Type B pancreatic cell (in vitro differentiated cells): ENCODE measurements around the gene TRABD2A. TPM values are rescaled to one million over a fixed set of nuclear protein-coding genes. Genes with fewer than 3 reads are reported as not detected.

Experiments used
- DNase-seq: peaks from one replicate; pipeline ENCODE4 v3.0.0; 2021; ENCODE audit warnings: mixed read lengths; ENCODE audit not compliant: unreplicated experiment; ENCODE audit errors: extremely low spot score
- H3K27ac Mint-ChIP-seq: 2 replicates; pipeline ENCODE4 v1.8.0; 2021; ENCODE audit warnings: mild to moderate bottlenecking, mixed read lengths
- H3K27me3 Mint-ChIP-seq: 2 replicates; pipeline ENCODE4 v1.8.0; 2021; ENCODE audit warnings: mixed read lengths
- H3K36me3 Mint-ChIP-seq: 2 replicates; pipeline ENCODE4 v1.8.0; 2021; ENCODE audit warnings: mixed read lengths
- H3K4me1 Mint-ChIP-seq: one replicate; pipeline ENCODE4 v1.8.0; 2021; ENCODE audit warnings: mixed read lengths; ENCODE audit not compliant: unreplicated experiment
- H3K4me3 Mint-ChIP-seq: 2 replicates; pipeline ENCODE4 v1.8.0; 2021; ENCODE audit warnings: mild to moderate bottlenecking, mixed read lengths
- H3K9me3 Mint-ChIP-seq: 2 replicates; pipeline ENCODE4 v1.8.0; 2021; ENCODE audit warnings: mixed read lengths
- CTCF ChIP-seq: fragments of 200-600 bp; sonication (generic); conservative IDR thresholded peaks from 2 replicates; pipeline ENCODE4 v1.5.0; 2021; ENCODE audit warnings: antibody characterized with exemption, mild to moderate bottlenecking
- total RNA-seq: library from RNA; stranded (reverse); gene quantifications from 2 replicates; pipeline ENCODE4 v1.2.1, GENCODE V29; 2021; ENCODE audit warnings: low replicate concordance

TRABD2A gene
- total RNA-seq, 1 donor from 2014 or later: 3.3 TPM

- Mint-ChIP-seq H3K9me3 (peaks cover 20% of the 10 kb centered on the region), H3K4me1 (peaks cover 22% of the 10 kb centered on the region), H3K27me3 (peaks cover 12% of the 10 kb centered on the region), H3K27ac (peak within 1 kb of the TSS; percentile 90), H3K36me3 (peaks cover 36% of the 10 kb centered on the region), H3K4me3 (peak within 1 kb of the TSS; percentile 93)
- DNase-seq: peak; percentile 90
- TF ChIP-seq CTCF: no peak
These were observed 24.6 kb upstream of the TRABD2A start, which contains the start of gene TMSB10 for GRCh38 chr2:84905181-84906107. TSS of gene TMSB10 (plus strand) at chr2:84905656.

DNA sequence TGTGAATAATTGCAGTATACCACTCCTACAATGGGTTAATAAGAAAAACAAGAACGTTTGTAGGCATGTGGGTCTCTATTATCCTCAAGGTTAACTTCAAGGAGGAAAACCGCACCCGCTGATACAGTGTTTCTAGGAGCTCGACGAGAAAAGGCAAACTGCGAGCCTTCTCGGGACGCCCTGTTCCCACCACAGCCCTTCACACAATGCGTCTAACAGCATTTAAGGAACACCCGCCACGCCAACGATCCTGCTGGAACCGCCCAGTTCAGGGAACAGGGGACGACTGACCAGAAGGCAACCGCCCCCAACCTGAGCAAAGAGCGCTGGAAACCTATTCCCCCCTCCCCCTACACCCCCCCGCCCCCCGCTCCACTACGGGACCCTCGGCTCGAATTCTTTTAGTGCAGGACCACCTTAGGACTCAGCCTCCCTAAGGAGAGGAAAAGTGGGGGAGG is 23.9 kb upstream of the TRABD2A start:
- Mint-ChIP-seq H3K27ac (peak overlapping the region; percentile 90), H3K27me3 (peaks cover 12% of the 10 kb centered on the region), H3K36me3 (peaks cover 31% of the 10 kb centered on the region), H3K9me3 (peaks cover 16% of the 10 kb centered on the region), H3K4me1 (peaks cover 22% of the 10 kb centered on the region), H3K4me3 (peak overlapping the region; percentile 93)
- TF ChIP-seq CTCF: no peak
- DNase-seq: no peak

- TF ChIP-seq CTCF: no peak
- Mint-ChIP-seq H3K4me1 (peaks cover 22% of the 10 kb centered on the region), H3K27me3 (peaks cover 12% of the 10 kb centered on the region), H3K9me3 (peaks cover 11% of the 10 kb centered on the region), H3K27ac (peak overlapping the region; percentile 90), H3K4me3 (peak overlapping the region; percentile 93), H3K36me3 (peaks cover 25% of the 10 kb centered on the region)
- no peak for DNase-seq
These were observed 23.3 kb upstream of the TRABD2A start for GRCh38 chr2:84904151-84904550.

- Mint-ChIP-seq H3K4me3 (peak overlapping the region; percentile 53), H3K36me3 (peaks cover 12% of the 10 kb centered on the region), H3K9me3 (no peaks in the 10 kb centered on the region), H3K4me1 (peaks cover 22% of the 10 kb centered on the region), H3K27me3 (peaks cover 12% of the 10 kb centered on the region), H3K27ac (no peak overlapping the region)
- no peak for TF ChIP-seq CTCF
- no peak for DNase-seq
These were observed 21.6 kb upstream of the TRABD2A start for GRCh38 chr2:84902526-84902925.

GRCh38 chr2:84901593-84902120 is 20.8 kb upstream of the TRABD2A start:
- Mint-ChIP-seq H3K9me3 (no peaks in the 10 kb centered on the region), H3K4me3 (no peak overlapping the region), H3K4me1 (peaks cover 13% of the 10 kb centered on the region), H3K27me3 (peaks cover 12% of the 10 kb centered on the region), H3K27ac (no peak overlapping the region), H3K36me3 (peaks cover 3% of the 10 kb centered on the region)
- no peak for DNase-seq
- TF ChIP-seq CTCF: no peak
